GM11168 (cell line): ENCODE measurements around the gene NOP10.
"Not testable (repeated sequence)": the region's sequence is repeated elsewhere in the genome, so short reads cannot be mapped to it uniquely, and the experiment has no call there.

Source experiments
- in situ Hi-C: fragments of 300-500 bp; cut with MboI; formaldehyde crosslinking; loops from one replicate; pipeline ENCODE4 v1.12.0; 2022; ENCODE audit warnings: low sequenced_read_pairs; ENCODE audit not compliant: unreplicated experiment

The NOP10 gene

DNA sequence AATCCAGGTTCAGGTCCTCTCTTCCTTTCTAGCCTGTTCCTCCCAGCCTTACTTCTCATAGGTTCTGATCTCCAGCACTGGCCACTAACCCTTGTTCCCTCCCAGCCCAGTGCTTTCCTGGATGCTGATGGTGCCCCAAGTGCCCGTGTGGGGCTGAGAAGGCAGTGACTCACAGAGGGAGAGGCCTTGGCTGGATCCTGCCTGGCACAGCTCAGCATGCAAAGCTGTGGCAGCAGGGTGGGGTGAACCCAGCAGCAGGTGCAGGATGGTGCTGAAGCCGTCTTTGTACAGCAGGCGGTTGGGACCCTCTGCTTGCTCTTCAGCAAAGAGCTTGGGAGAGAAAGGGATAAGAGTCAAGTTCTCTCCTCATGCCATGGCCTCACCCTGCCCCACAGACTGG, 16.5 kb upstream of the NOP10 start:
- in situ Hi-C loops, result no loop called here

DNA sequence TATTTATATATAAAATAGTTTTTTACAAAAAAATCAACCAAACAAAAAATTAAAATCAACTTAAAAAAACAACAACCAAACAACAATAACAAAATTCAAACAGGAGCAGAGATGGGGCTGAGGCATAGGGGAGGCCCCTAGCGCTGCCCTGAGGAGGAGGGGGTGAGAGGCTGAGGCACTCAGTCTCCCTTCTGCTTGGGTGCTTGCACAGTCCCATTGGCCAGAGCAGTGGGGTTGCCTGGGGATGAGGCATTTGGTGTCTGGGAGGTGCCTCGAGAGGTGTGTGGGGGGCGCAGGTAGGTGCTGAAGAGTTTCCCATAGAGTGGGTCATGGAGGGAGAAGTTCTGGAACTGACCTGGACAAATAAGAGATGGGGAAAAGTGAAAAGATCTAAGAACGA, 16.0 kb upstream of the NOP10 start:
- in situ Hi-C loops, result no loop called here

DNA sequence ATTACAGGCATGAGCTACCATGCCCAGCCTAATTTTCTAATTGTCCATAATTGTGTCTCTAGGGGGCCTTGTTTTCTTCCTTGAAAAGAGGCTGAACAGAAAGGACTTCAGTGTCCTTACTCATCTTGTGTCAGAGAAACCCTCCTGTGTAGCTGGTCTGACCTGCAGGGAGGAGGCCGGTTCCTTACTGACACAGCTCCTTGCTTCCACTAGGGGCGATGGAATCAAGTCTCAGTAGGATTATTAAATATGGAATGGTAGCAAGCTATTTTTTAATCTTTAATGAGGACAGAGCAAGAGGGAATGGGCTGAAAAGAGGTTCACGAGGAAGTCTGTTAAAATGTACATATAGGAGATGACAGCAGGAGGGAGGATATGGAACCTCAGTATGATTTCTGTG, 15.4 kb upstream of the NOP10 start:
- in situ Hi-C loops, result no loop called here

DNA sequence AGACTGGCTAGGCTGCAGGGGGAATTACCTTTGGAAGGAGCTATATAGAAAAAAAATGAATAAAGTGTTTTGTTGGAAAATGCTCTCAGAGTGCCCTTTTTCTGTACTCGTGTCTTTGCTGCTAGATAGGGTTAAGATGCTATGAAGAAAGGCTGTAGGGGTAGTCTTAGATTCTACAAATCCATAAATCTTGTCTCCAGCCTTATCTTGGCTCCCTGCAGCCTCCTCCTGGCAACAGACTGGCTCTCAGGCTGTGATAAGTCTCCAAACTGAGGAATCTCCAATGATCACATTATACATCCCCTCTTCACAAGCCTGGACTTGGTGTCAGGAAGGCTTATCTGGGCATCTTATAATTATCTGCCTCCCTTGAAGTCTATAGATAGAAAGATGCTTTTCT, 14.7 kb upstream of the NOP10 start:
- in situ Hi-C loops, result no loop called here

DNA sequence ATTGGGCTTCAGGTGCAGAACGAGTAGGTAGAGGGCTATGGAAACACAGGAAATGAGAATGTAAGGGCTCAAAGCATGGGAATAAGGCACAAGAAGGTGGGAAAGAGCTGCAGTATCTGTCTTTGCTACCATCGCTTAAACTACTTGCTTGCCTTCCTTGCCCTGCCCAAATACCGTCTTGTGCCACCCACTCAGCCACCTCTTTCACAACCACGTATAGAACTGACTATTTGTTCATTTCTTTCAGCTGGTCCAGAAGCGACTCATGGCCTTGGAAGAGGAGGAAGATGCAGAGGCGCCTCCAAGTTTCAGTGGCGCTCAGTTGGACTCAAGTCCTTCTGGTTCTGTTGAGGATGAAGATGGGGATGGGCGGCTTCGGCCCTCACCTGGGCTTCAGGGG, 12.3 kb upstream of the NOP10 start:
- in situ Hi-C loops, result no loop called here

DNA sequence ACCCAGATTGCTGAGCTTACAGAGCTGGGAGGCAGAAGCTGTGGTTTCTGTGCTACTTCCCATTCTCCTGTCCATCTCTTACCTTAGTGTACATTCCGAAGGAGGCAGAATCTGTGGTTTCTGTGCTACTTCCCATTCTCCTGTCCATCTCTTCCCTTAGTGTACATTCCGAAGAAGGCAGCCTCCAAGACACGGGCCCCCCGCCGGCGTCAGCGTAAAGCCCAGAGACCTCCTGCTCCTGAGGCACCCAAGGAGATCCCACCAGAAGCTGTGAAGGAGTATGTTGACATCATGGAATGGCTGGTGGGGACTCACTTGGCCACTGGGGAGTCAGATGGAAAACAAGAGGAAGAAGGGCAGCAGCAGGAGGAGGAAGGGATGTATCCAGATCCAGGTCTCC, 11.3 kb upstream of the NOP10 start:
- in situ Hi-C loops, result no loop called here

DNA sequence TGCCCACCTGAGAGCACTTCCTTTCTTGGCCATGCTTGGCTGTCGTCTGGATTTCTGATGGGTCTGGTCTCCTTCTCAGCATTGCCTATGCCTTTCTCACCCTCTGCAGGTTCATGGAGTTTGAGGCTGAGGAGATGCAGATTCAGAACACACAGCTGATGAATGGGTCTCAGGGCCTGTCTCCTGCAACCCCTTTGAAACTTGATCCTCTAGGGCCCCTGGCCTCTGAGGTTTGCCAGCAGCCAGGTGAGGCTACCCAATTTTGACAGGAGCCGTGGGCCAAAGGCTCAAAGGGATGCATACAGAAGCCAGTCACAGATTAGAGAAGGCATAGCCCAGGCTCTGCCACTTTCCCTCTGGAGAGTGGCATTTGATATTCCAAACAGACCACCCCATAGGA, 10.7 kb upstream of the NOP10 start:
- in situ Hi-C loops, result no loop called here

DNA sequence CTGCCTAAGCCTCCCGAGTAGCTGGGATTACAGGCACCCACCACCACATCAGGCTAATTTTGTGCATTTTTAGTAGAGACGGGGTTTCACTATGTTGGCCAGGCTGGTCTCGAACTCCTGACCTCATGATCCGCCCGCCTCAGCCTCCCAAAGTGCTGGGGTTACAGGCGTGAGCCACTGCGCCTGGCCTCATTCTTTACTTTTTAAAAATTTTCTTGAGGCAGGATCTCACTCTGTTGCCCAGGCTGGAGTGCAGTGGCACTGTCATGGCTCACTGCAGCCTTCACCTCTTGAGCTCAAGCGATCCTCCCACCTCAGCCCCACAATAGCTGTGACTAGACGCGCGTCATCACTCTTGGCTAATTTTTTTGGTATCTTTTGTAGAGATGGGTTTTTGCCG, 10.1 kb upstream of the NOP10 start:
- in situ Hi-C loops, result not testable (repeated sequence)

DNA sequence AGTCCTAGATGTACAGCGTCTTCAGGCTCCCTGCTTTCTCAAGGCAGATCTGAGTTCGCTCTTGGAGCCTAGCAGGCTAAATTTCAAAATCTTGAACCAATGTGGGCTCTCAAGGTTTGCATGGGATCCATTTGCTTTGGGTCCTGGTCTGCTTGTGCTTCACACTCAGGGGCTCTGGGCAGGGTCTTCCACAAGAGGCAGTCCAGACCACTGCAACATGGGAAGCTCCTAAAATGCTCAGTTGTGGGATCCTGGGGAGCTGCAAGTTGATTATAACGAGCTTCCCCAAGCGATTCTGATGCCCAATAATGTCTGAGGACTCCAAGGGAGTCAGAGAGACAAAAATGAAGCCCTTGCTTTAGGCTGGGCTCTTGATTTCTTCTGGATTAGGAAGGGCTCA, 6.8 kb upstream of the NOP10 start:
- in situ Hi-C loops, result no loop called here

DNA sequence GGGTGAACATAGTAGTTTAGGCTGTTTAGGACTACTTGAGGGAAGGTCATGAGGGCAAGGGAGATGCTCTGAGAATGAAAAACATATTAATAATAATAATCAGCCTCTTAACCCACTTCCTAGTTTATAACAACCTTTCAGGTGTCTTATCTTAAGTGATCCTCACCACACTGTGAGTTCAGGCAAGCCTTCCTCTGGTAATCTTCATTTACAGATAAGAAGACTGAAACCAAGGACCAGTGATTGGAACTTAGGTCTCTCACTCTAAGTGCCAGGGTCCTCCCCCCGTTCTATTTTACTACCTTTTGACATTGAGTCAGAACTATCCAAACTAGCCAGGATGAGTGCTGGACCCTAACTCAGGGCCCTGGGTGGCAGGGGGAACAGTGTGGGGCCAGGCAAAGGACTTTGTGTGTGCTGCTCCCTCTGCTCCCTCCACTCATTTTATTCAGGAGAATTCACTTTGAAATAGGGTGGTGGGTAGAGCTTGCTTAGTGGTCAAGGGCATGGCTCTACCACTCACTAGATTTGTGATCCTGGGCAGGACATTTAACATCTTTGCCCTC, 5.9 kb upstream of the NOP10 start:
- in situ Hi-C loops, result no loop called here

DNA sequence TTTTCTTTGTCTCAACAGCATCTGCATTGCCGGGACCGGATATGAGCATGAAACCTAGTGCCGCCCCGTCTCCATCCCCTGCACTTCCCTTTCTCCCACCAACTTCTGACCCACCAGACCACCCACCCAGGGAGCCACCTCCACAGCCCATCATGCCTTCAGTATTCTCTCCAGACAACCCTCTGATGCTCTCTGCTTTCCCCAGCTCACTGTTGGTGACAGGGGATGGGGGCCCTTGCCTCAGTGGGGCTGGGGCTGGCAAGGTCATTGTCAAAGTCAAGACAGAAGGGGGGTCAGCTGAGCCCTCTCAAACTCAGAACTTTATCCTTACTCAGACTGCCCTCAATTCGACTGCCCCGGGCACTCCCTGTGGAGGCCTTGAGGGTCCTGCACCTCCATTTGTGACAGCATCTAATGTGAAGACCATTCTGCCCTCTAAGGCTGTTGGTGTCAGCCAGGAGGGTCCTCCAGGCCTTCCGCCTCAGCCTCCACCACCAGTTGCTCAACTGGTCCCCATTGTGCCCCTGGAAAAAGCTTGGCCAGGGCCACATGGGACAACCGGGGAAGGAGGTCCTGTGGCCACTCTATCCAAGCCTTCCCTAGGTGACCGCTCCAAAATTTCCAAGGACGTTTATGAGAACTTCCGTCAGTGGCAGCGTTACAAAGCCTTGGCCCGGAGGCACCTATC, 5.2 kb upstream of the NOP10 start:
- in situ Hi-C loops, result no loop called here

DNA sequence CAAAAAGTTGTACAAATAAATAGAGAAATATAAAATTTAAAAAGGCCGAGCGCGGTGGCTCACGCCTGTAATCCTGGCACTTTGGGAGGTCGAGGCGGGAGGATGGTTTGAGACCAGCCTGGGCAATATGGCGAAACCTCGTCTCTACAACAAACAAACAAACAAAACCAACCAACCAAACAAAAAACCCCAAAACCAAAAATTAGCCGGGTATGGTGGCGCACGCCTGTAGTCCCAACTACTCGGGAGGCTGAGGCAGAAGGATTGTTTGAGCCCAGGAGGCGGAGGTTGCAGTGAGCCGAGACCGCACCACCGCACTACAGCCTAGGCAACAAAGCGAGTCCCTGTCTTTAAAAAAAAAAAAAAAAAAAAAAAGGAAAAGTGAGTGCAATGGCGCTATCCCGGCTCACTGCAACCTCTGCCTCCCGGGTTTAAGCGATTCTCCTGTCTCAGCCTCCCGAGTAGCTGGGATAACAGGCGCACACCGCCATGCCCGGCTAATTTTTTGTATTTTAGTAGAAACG, 661 bp downstream of the NOP10 start:
- in situ Hi-C loops, result not testable (repeated sequence)

DNA sequence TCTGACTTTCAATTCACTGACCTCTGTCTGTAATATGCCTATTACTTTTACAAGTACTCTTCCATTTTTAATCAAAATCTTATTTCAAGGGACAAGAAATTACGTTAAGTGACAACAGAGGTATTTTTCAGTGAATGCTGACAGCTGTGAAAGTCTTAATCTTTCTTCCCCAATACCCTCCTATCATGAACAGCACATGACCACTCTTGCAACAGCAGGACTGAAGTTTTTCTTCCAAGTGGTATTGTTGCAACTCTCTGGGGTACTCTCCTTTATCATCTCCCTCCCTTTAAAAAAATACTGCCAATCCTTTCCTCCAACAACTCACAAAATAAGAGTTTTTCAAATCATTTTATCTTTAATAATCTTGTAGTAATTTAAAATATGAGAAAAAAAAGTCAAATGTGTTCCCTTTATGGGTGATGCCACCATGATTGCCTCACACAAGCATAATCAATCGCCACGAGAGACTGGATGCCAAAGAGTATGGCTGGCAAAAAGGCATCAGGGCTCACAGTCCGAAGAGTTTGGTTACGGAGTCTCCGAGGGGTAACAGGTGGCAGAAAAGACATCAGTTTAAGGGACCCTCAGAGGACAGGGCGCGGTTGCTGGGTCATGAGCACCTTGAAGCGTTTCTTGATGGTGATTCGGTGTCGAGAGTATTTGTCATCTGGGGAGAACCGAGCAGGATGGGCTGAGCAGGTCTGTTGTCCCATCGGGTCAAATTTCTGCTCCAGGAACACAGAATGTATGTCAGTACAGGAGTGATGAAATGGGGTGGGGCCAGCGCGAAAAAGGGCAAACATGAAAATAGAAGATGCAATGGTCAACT, 1.3 kb downstream of the NOP10 start:
- in situ Hi-C loops, result no loop called here

DNA sequence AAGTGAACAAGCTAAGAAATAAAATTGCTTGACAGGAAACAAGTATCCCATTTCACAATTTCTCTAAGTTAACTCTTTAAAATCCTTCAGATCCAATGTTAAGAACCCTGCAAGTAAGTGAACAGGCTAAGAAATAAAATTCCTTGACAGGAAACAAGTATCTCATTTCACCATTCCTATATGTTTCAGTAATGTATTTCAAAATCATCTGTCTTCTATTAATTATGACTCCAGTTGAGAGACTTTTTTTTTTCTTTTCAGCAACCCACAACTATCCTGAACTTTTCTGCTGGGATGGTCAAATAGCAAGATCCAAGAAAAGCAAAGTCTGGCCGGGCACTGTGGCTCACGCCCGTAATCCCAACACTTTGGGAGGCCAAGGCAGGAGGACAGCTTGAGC, 3.0 kb downstream of the NOP10 start:
- in situ Hi-C loops, result no loop called here

DNA sequence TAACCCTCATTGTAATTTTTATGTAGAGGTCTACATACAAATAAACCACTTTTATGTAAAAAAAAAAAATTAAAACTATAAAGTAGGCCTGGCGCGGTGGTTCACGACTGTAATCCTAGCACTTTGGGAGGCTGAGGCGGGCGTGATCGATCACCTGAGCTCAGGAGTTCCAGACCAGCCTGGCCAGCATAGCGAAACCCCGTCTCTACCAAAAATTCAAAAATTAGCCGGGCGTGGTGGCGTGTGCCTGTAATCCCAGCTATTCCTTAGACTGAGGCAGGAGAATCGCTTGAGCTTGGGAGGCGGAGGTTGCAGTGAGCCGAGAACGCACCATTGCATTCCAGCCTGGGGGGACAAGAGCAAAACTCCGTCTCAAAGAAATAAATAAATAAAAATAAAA, 4.6 kb downstream of the NOP10 start:
- in situ Hi-C loops, result no loop called here

DNA sequence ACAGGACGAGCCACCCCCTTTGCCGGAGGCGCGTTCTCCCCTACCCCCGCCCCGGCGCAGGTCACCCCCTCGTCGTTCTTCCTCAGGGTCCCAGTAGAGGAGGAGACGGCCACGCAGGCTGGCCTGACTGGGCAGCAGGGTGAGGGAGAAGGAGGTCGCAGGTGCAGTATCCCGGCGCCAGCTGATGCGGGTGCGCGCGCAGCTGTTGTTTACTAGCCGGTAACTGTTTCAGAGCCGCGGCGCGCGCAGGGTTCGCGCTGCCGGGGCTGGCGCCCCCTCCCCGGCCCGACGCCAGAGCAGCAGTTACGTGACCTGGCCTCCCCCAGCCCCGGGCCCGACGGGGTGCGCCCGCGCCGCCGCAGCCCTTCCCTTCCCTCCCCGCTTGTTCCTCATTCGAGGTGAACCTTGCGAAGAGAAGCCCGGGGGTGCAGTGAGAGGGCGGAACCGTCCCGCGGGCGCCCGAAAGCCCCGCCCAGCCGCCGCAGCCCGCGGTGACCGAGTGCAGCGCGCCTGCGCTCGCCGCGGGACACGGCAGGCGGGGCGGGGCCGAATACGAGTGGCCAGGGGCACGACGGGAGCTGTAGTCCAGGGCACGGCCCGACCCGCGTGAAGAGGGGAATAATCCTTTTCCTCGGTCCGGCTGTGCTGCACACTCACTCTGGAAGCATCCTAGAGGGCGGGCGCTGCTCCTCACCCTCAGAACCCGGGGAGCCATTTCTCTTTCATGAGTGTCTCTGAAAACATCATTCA, 5.2 kb downstream of the NOP10 start, which contains the start of gene SLC12A6:
TSS of gene SLC12A6 (minus strand) at position 225 of the 750 bp plus-strand sequence. CDS start 1,101 bp downstream, outside the sequence.
- in situ Hi-C loops, result no loop called here

DNA sequence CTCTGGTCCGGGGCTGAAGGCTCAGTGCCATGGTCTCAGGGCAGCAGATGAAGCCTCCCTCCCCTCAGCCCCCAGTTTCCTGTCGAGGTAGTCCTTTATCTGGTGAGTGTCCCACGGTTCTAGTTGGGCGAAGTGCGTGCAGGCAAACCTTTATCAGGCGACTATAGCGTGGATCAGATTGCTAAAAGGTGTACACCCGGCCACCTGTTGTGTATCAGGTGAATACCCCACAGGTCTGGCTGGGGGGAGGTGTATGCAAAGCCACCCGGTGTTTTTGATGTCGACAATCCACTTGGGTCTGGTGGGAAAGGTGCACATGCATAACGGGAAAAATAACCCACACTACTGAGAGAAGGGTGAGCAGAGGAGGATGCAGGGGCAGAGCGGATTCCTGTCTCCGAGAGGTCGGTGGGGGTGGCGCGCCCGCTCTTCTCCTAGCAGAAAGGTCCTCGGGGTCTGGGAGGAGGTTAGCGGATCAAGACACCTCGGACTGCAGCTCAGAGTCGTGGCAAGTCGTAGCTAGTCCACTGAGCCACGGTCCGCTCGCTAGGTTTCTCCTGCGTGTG, 5.9 kb downstream of the NOP10 start:
- in situ Hi-C loops, result no loop called here

DNA sequence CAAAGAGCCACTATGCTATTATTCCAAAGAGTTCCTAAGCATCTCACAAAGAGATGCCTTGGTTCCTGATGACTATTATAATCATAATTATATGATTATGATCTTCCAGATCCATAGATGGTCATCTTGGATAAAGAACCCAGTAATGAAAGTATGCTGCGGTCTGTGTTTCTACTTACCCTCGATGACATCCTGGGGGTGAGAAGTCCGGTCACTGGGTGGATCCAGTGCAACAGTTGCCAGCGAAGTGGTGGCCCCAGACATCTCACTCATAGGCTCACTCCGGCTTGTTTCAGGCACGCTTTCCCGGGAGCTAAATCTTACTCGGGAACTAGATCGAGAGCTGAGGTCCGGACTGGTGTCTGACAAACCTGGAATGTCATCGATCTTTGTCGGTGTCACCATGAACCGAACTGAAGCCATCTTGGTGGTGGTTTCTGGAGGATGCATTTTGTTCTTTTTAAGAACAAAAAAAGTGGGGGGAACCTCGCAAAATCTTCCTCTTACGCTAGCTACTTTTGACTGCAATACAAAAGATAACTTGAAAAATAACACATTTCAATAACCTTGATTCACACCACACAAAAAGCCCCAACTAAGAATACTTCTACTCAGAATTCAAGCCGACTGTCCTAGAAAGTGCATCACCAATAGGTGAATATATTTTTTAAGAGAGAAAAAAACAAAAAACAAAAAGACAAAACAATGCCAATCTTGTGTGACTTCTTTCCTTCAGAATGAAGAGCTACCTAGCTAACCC, 6.5 kb downstream of the NOP10 start:
- in situ Hi-C loops, result no loop called here

DNA sequence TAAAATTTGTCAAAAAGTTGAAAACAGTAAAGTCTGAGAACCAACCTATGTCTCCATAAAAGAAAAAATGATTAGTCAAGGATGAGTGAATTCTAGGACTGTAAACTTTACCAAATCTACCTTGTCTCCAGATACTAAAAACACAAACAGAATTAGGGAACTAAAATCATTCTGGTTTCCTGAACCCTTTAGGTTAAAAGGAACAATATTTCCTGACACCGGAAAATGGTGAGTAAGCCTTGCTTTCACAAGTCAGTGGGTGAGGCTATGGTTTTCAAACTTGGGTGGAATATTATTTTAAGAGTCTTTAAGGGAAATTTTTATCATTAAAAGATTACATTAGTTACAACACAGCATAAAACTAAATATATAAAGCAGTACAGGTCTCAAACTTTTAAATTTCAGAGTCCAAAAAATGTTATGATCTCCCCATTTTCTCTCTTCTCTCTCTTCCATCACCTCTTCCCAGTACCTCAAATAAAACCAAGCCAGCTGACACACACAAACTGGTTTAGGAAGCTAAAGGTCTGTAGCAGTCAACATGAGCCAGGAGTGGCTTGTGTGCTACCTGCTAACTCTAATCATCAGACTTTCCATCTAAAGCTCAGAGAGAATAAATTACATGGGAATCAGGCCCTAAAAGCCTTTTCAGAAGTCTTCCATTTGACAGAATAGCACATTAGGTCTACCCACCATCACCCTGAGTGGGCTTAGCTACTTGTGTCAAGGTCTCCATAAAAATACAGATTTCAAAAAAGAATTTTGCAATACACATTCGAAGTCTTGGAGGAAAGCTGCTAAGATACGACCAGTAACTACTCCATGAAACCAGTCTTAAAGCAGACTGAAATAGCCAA, 7.5 kb downstream of the NOP10 start:
- in situ Hi-C loops, result no loop called here
